Testis (tissue), 3 donors: Measurements from ENCODE around the gene ARHGEF4. TPM values are rescaled to one million over a fixed set of nuclear protein-coding genes. Genes with fewer than 3 reads are reported as not detected.

ENCODE experiments used
- DNase-seq: peaks from one replicate; pipeline ENCODE4 v3.0.0-alpha.2; 2019
- H3K27ac ChIP-seq, 2 donors: fragments of 200-600 bp; sonication (generic); one replicate each; pipeline ENCODE4 v1.5.1; 2019
- H3K27me3 ChIP-seq: fragments of 200-600 bp; sonication (generic); one replicate; pipeline ENCODE4 v1.5.1; 2019
- H3K36me3 ChIP-seq: fragments of 200-600 bp; sonication (generic); one replicate; pipeline ENCODE4 v1.5.1; 2017; ENCODE audit warnings: low read depth; ENCODE audit errors: missing control alignments
- H3K4me1 ChIP-seq: fragments of 200-600 bp; sonication (generic); one replicate; pipeline ENCODE4 v1.5.1; 2019
- H3K4me3 ChIP-seq, 2 donors: fragments of 200-600 bp; sonication (generic); one replicate each; pipeline ENCODE4 v1.5.1; 2017 to 2019
- H3K9me3 ChIP-seq: fragments of 200-600 bp; sonication (generic); one replicate; pipeline ENCODE4 v1.5.1; 2017
- POLR2A ChIP-seq: fragments of 450-650 bp; IDR thresholded peaks from one replicate; pipeline ENCODE4 v1.6.1; 2017; ENCODE audit warnings: antibody characterized with exemption, mild to moderate bottlenecking, moderate library complexity
- WGBS, 2 donors: methylation state at CpG; one replicate each; pipeline ENCODE4 v1.1.5; 2018; 5-methylcytosine and 5-hydroxymethylcytosine counted together
- intact Hi-C: fragments of 100-400 bp; cut with DNase I; formaldehyde crosslinking; loops from one replicate; pipeline ENCODE4 v1.15.1; 2023; ENCODE audit warnings: low total_unique reads
- polyA plus RNA-seq: library from polyadenylated mRNA; stranded (reverse); fragments of 350-450 nt; fragmentation: Illumina TruSeq; extraction: RNeasy Lipid Tissue Mini Kit (QIAGEN cat#74804); gene quantifications from one replicate; pipeline ENCODE4 v1.2.3, GENCODE V29; 2014; ENCODE audit warnings: low read depth, low replicate concordance; ENCODE audit not compliant: insufficient read depth
- total RNA-seq, 2 donors: library from RNA; depleted of rRNA; stranded (reverse); fragments of >200 nt; gene quantifications; one replicate each; pipeline ENCODE4 v1.2.3, GENCODE V29; 2016
- TF ChIP-seq, protein P1 (sequence below), 3 experiments: fragments of 450-650 bp in 2 of 3; fragments of 200-600 bp in 1 of 3; sonication (generic) in 1 of 3; IDR thresholded peaks; one replicate each; pipeline ENCODE4 v1.5.1; 2016 to 2019; ENCODE audit warnings: antibody characterized with exemption in 3 of 3, mild to moderate bottlenecking in 2 of 3, moderate library complexity in 1 of 3

The ARHGEF4 gene
- total and polyA plus RNA-seq, 3 donors from 2014 or later, result 18.0 to 37.4 (median 36.3) TPM

DNA sequence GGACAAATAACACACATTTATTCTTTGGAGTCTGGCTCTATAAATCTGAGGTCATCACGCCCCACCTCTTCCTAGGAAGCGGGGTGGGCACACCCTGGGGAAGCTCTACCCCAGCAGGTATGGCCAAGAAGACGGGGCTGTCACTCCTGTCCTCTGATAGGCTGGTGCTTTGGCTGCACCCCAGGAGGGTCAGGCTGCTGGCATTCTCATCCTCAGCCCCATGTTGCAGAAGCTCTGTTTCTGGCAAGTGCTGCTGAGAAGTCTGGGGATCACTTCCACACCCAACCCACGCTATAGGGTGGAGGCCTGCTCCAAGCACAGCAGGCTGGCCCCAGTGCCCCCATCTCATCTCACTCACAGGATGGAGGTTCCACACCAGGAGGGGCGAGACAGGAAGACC lies 17.6 kb downstream of the ARHGEF4 start:
- no peak for TF ChIP-seq POLR2A
- TF ChIP-seq, protein P1, sequence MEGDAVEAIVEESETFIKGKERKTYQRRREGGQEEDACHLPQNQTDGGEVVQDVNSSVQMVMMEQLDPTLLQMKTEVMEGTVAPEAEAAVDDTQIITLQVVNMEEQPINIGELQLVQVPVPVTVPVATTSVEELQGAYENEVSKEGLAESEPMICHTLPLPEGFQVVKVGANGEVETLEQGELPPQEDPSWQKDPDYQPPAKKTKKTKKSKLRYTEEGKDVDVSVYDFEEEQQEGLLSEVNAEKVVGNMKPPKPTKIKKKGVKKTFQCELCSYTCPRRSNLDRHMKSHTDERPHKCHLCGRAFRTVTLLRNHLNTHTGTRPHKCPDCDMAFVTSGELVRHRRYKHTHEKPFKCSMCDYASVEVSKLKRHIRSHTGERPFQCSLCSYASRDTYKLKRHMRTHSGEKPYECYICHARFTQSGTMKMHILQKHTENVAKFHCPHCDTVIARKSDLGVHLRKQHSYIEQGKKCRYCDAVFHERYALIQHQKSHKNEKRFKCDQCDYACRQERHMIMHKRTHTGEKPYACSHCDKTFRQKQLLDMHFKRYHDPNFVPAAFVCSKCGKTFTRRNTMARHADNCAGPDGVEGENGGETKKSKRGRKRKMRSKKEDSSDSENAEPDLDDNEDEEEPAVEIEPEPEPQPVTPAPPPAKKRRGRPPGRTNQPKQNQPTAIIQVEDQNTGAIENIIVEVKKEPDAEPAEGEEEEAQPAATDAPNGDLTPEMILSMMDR (IDR thresholded peaks at IDR 0.05), result no peak
- no peak for DNase-seq
- no peak overlapping the region for H3K4me3 ChIP-seq
- H3K27ac ChIP-seq, result no peak overlapping the region
- 76 to 91% methylated on average over 5 of the region's 5 CpGs for WGBS, 2 donors
- H3K27me3 ChIP-seq, result no peaks in the 10 kb centered on the region
- intact Hi-C loops, result no loop called here
- H3K4me1 ChIP-seq, result no peaks in the 10 kb centered on the region
- no peaks in the 10 kb centered on the region for H3K9me3 ChIP-seq
- H3K36me3 ChIP-seq, result no peaks in the 10 kb centered on the region

DNA sequence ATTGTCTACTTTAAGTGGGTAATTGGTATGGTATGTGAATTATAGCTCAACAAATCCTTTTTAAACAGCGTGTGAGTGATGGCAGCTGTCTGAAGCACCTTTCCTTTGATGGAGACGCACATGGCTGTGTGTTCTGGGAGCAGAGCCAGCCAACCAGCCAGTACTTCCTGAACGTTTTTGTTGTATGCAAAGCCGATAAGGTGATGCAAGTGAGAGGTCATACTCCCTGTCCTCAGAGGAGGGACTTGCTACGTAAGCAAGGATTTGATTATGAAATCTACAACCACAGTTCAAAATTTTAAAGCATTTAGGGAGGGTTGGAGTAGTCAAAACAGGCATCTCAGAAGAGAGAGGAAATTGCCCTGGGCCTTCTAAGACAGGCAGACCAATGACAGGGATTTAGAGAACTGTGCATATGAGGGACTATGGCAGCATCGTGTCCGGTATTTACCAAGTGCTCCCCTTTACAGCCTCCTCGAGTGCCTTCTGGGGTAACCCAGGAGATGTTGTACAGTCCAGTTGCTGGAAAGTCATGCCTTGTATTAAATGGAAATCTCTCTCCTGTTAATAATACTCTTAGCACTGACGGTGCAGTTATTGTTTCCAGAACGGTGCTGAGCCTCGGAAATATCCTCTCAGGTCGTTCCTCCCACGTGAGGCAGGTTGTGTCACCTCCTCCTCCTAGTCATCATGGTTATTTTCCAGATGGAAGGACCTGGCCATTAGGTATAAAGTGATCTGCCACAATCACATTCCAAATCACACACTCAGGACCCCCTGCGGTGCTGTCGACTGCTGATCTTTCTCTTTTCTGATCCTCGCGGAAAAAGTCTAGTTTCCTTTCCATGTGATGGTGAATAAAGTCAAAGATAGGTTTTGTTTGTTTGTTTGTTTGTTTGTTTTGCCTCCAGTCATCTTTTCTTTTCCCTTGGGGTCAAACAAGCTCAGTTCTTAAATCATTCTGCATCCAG lies 28.4 kb downstream of the ARHGEF4 start:
- H3K9me3 ChIP-seq, result no peaks in the 10 kb centered on the region
- intact Hi-C loops, result no loop called here
- 64 to 70% methylated on average over 17 of the region's 17 CpGs for WGBS, 2 donors
- H3K36me3 ChIP-seq, result no peaks in the 10 kb centered on the region
- TF ChIP-seq, protein P1 (IDR thresholded peaks at IDR 0.05), result no peak
- TF ChIP-seq POLR2A, result no peak
- H3K27me3 ChIP-seq, result no peaks in the 10 kb centered on the region
- no peak overlapping the region for H3K27ac ChIP-seq
- H3K4me1 ChIP-seq, result no peaks in the 10 kb centered on the region
- H3K4me3 ChIP-seq, result no peak overlapping the region
- peak; percentile 18 for DNase-seq

DNA sequence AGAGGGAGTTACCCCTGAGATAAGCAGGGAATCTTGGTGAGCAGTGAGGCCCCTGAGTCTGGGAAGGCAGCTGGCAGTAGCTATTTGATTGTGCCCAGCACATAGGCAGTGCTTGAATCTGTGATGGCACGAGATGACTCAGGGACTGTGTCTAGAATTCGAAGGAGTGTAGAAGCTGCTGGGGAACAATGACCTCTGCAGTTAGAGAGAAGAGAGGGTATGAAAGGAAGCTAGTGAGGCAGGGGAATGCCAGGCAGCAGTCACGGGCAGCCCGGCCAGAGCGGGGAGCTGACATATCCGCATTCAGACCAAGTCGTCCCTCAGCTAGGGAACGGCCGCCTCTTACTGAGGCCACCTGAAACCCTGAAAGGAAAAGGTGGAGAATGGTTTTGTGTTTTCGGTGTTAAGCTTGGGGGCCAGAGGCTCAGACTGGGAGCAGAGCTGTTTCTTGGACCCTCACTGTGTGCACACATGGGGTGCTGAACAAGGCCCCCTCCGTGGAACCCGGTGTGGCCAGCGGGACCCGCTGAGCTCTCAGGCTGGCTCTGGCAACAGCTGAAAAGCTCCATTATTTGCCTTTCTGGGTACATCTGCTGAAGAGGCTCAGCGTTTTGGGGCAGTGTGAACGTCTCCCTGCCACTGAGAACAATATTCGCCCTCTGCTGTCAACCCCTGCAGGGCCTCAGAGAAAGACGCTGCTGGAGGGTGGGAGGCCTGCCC lies 32.9 kb downstream of the ARHGEF4 start:
- intact Hi-C loops, result loop anchor here (5.0 kb wide), 1 partner anchor 72 kb away; no protein-coding TSS in a partner anchor
- Histone ChIP-seq H3K36me3 (no peaks in the 10 kb centered on the region), H3K4me3 (no peak overlapping the region), H3K27me3 (no peaks in the 10 kb centered on the region), H3K4me1 (no peaks in the 10 kb centered on the region), H3K27ac (no peak overlapping the region), H3K9me3 (no peaks in the 10 kb centered on the region)
- no peak for DNase-seq
- TF ChIP-seq POLR2A, result no peak
- TF ChIP-seq, protein P1 (IDR thresholded peaks at IDR 0.05), result no peak
- WGBS, 2 donors, result 72 to 79% methylated on average over 9 to 18 of the region's 18 CpGs

DNA sequence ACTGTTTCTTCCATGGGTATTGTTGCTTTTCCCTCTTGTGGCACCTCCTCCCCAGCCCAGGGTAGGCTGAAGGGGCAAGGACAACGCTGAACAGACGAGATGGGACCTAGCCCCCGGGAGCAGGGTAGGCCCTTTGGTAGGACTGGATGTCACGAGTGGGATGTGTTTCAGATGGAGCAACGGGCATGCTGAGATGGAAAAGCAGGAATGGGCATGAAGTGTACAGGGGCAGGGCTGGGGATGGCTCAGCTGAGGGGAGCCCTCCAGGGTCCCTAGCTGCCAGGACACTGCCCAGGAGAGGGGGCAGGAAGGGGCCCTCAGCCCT lies 33.4 kb downstream of the ARHGEF4 start:
- TF ChIP-seq POLR2A, result no peak
- TF ChIP-seq, protein P1 (IDR thresholded peaks at IDR 0.05), result no peak
- intact Hi-C loops, result loop anchor here (5.0 kb wide), 1 partner anchor 73 kb away; no protein-coding TSS in a partner anchor
- DNase-seq, result no peak
- Histone ChIP-seq H3K27me3 (no peaks in the 10 kb centered on the region), H3K36me3 (no peaks in the 10 kb centered on the region), H3K9me3 (no peaks in the 10 kb centered on the region), H3K4me3 (no peak overlapping the region), H3K4me1 (no peaks in the 10 kb centered on the region), H3K27ac (no peak overlapping the region)
- WGBS, 2 donors, result 73 to 84% methylated on average over 5 of the region's 5 CpGs
